LNCaP clone FGC (cell line): ENCODE data around the gene PLCD3.

ENCODE experiments used
- DNase-seq: peaks from one replicate; pipeline ENCODE4 v3.0.0-alpha.2; 2011; ENCODE audit warnings: low read depth
- H3K4me3 ChIP-seq: 2 replicates; pipeline ENCODE4 v1.5.1; 2011; ENCODE audit warnings: mild to moderate bottlenecking, low read depth, low read length, control low read depth
- CTCF ChIP-seq: IDR thresholded peaks from 2 replicates; pipeline ENCODE4 v1.5.1; 2012; ENCODE audit warnings: mild to moderate bottlenecking; ENCODE audit not compliant: control insufficient read depth, insufficient read depth; ENCODE audit errors: extremely low read depth

PLCD3 gene

GRCh38 chr17:45120558-45120957, 11.8 kb downstream of the PLCD3 start:
- no peak for TF ChIP-seq CTCF
- no peak overlapping the region for H3K4me3 ChIP-seq
- DNase-seq = no peak

- no peak overlapping the region for H3K4me3 ChIP-seq
- DNase-seq = no peak
- TF ChIP-seq CTCF = no peak
Measured at GRCh38 chr17:45119964-45120363, 12.4 kb downstream of the PLCD3 start.

- H3K4me3 ChIP-seq = no peak overlapping the region
- TF ChIP-seq CTCF = no peak
- no peak for DNase-seq
Measured at GRCh38 chr17:45118691-45119090, 13.6 kb downstream of the PLCD3 start.

GRCh38 chr17:45117848-45118646, 14.3 kb downstream of the PLCD3 start:
- no peak for DNase-seq
- no peak overlapping the region for H3K4me3 ChIP-seq
- TF ChIP-seq CTCF = no peak

GRCh38 chr17:45117334-45117733, 15.0 kb downstream of the PLCD3 start:
- no peak overlapping the region for H3K4me3 ChIP-seq
- no peak for DNase-seq
- no peak for TF ChIP-seq CTCF

DNA sequence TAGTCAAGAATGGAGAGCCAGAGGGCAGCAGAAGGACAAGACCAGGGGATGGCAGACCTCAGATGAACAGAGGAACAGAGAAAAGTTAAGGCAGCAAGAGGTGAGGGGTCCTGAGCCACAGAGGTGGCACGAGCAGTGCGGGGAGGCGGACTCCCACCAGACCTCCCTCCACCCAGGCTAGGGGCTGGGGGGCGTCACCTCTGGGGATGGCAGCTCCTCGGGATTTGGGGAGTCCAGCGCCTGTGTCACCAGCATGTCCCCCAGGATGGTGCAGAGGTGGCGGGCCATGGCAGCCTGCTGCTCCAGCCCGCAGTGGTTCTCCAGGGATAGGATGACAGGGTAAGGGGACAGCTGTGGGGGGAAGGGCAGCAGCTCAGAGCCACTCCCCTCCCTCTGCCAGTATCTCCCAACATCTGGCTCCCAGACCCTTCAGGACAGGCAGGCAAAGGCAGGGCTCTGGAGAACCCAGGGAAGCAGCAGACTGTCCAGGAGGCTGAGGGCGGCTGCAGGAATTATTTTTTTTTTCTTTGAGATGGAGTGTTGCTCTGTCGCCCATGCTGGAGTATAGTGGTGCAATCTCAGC, 15.8 kb downstream of the PLCD3 start:
- H3K4me3 ChIP-seq = no peak overlapping the region
- TF ChIP-seq CTCF = no peak
- DNase-seq = no peak
